Osteoblast (primary cell): ENCODE measurements around the gene CDK5RAP2. TPM values are rescaled to one million over a fixed set of nuclear protein-coding genes. Genes with fewer than 3 reads are reported as not detected.

Experiments used
- DNase-seq: peaks from one replicate; pipeline ENCODE4 v3.0.0; 2011; ENCODE audit warnings: low spot score, mixed read lengths; ENCODE audit not compliant: insufficient read length; ENCODE audit errors: missing footprints
- H2AFZ ChIP-seq: 2 replicates; pipeline ENCODE4 v1.6.0; 2011; ENCODE audit warnings: mild to moderate bottlenecking, low read length
- H3K27ac ChIP-seq: 2 replicates; pipeline ENCODE4 v1.5.1; 2011; ENCODE audit warnings: mild to moderate bottlenecking, low read depth, low read length, moderate library complexity
- H3K27me3 ChIP-seq: 2 replicates; pipeline ENCODE4 v1.6.0; 2012; ENCODE audit warnings: mild to moderate bottlenecking, control low read depth, inconsistent platforms, low read length, moderate library complexity; ENCODE audit not compliant: insufficient read depth
- H3K36me3 ChIP-seq: 2 replicates; pipeline ENCODE4 v1.5.1; 2011; ENCODE audit warnings: mild to moderate bottlenecking, low read length, control low read depth, moderate library complexity; ENCODE audit not compliant: insufficient read depth
- H3K4me1 ChIP-seq: 2 replicates; pipeline ENCODE4 v1.5.1; 2011; ENCODE audit warnings: mild to moderate bottlenecking, low read length, control low read depth, moderate library complexity; ENCODE audit not compliant: insufficient read depth
- H3K4me2 ChIP-seq: 2 replicates; pipeline ENCODE4 v1.6.0; 2011; ENCODE audit warnings: mild to moderate bottlenecking, low read length; ENCODE audit not compliant: insufficient read depth
- H3K4me3 ChIP-seq: fragments of 200-600 bp; sonication (generic); 3 replicates; pipeline ENCODE4 v1.5.1; 2012; ENCODE audit warnings: mild to moderate bottlenecking, low read length, inconsistent platforms; ENCODE audit not compliant: insufficient read depth
- H3K79me2 ChIP-seq: 2 replicates; pipeline ENCODE4 v1.6.0; 2012; ENCODE audit warnings: mild to moderate bottlenecking, low read length, control low read depth, inconsistent platforms; ENCODE audit not compliant: insufficient read depth
- H3K9me3 ChIP-seq: 2 replicates; pipeline ENCODE4 v1.5.1; 2011; ENCODE audit warnings: low read depth, low read length, control low read depth
- H4K20me1 ChIP-seq: 2 replicates; pipeline ENCODE4 v1.6.0; 2012; ENCODE audit warnings: mild to moderate bottlenecking, low read length, control low read depth; ENCODE audit not compliant: insufficient read depth
- total RNA-seq: library from RNA; depleted of rRNA; stranded (reverse); fragments of >200 nt; gene quantifications from 2 replicates; pipeline ENCODE4 v1.2.3, GENCODE V29; 2012
- TF ChIP-seq, protein P1 (sequence below): IDR thresholded peaks from 2 replicates; pipeline ENCODE4 v1.5.1; 2011; ENCODE audit warnings: mild to moderate bottlenecking, low read depth, low read length, moderate library complexity; ENCODE audit errors: extremely low read depth

The CDK5RAP2 gene
- total RNA-seq, 1 donor, result 59.7 TPM

DNA sequence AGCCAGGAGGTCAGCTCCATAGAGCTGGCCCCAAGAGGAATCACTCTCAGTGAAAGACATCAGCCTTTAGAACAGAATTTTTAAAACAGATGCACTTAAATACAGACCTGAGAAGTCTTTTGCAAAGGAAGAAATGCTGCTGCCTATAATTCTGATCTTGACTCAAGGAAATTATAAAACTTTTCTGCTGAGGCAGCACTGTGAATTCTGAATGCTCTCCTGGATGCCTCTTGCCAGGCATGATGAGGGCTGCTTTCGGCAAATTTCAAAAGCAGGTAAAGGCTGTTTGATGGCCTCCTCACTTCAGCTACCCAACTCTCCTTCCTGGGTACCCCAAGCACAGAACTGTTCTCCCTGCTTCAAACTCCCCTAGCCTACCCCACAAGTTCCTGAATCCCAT, 174.8 kb downstream of the CDK5RAP2 start:
- DNase-seq, result no peak
- TF ChIP-seq, protein P1, sequence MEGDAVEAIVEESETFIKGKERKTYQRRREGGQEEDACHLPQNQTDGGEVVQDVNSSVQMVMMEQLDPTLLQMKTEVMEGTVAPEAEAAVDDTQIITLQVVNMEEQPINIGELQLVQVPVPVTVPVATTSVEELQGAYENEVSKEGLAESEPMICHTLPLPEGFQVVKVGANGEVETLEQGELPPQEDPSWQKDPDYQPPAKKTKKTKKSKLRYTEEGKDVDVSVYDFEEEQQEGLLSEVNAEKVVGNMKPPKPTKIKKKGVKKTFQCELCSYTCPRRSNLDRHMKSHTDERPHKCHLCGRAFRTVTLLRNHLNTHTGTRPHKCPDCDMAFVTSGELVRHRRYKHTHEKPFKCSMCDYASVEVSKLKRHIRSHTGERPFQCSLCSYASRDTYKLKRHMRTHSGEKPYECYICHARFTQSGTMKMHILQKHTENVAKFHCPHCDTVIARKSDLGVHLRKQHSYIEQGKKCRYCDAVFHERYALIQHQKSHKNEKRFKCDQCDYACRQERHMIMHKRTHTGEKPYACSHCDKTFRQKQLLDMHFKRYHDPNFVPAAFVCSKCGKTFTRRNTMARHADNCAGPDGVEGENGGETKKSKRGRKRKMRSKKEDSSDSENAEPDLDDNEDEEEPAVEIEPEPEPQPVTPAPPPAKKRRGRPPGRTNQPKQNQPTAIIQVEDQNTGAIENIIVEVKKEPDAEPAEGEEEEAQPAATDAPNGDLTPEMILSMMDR, result no peak
- peaks cover 78% of the 10 kb centered on the region for H3K36me3 ChIP-seq
- no peaks in the 10 kb centered on the region for H3K9me3 ChIP-seq
- no peaks in the 10 kb centered on the region for H4K20me1 ChIP-seq
- H3K27ac ChIP-seq, result peak overlapping the region; percentile 22
- H3K4me2 ChIP-seq, result no peak overlapping the region
- H3K4me3 ChIP-seq, result no peak overlapping the region
- no peak overlapping the region for H2AFZ ChIP-seq
- H3K27me3 ChIP-seq, result no peaks in the 10 kb centered on the region
- H3K79me2 ChIP-seq, result peaks cover 12% of the 10 kb centered on the region
- peaks cover 35% of the 10 kb centered on the region for H3K4me1 ChIP-seq

DNA sequence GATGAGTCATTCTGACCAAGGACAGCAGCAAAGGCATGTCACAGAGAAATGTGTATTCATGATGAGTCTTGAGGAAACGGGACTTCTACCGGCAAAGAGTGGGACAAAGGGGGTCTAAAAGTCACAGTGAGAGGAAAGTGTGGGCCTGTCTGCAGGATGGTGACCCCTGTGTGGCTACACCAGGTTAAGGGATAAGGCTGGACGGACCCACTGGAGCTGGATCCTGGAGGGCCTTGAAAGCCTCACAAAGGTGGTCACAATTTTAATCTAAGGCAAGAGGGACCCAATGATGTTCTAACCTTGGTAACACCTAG, 176.5 kb downstream of the CDK5RAP2 start:
- Histone ChIP-seq H3K27me3 (no peaks in the 10 kb centered on the region), H3K79me2 (peaks cover 12% of the 10 kb centered on the region), H3K4me2 (peak overlapping the region; percentile 34), H3K36me3 (peaks cover 78% of the 10 kb centered on the region), H3K9me3 (no peaks in the 10 kb centered on the region), H2AFZ (no peak overlapping the region), H3K27ac (peak overlapping the region; percentile 75), H4K20me1 (no peaks in the 10 kb centered on the region), H3K4me1 (peaks cover 51% of the 10 kb centered on the region), H3K4me3 (no peak overlapping the region)
- TF ChIP-seq, protein P1, result no peak
- no peak for DNase-seq

DNA sequence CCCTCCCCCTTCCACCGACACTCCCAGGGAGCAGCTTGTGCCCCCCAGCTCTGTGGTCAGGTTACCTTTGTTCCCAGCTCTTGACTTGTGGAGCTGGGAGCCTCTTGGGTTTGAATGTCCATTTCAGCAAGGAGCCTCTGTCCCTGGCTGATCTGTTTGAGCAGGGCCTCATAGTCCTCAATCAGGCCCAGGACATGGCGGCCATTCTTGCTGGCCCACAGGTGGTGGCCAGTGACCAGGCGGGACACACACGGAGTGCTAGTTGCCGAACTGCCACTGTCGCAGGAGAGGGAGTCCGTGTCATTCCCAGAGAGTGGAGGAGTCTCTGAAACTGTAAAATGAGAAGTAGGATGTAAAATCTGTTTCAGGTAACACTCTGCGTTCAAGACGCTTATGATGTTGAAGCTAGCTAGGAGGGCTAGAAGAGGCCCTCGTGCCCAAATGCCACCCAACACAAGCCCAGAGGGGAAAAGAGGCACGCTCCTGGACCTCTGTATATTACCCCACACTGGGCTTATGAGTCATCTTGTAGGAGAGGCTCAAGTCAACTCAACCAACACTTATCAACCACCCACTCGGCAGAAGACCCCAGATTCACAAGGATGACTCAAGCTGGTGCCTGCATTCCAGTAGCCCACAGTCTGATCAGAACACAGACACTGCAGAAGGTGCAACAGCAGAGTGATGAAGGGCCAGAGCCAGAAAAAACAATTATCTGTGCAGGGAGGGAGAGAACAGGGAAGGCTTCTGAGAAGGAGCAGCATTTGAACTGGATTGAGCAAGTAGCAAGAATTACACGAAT, 177.0 kb downstream of the CDK5RAP2 start:
- DNase-seq, result peak; percentile 91
- Histone ChIP-seq H3K4me1 (peaks cover 56% of the 10 kb centered on the region), H3K36me3 (peaks cover 74% of the 10 kb centered on the region), H3K4me3 (no peak overlapping the region), H2AFZ (no peak overlapping the region), H3K4me2 (peak overlapping the region; percentile 41), H3K27ac (peak overlapping the region; percentile 75), H4K20me1 (no peaks in the 10 kb centered on the region), H3K9me3 (no peaks in the 10 kb centered on the region), H3K27me3 (no peaks in the 10 kb centered on the region), H3K79me2 (peaks cover 12% of the 10 kb centered on the region)
- TF ChIP-seq, protein P1, result no peak

DNA sequence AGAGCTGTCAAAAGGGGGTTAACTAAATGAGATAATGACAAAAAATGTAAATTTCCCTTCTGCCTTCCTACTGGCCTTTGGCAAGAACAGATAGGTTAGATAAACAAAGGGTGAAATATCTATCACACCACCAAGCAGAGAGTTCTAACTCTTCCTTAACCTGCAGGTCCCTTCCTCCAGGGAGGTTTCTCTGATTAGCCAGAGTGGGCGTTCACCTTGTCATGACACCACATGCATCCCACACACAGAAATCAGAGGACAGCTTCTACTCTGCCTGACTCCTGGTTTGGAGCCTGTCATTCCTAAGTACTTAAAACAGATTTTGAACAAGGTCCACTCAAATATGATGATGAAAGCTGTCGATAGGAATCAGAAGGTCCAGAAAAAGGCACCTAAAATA, 180.0 kb downstream of the CDK5RAP2 start:
- no peaks in the 10 kb centered on the region for H4K20me1 ChIP-seq
- H3K4me2 ChIP-seq, result no peak overlapping the region
- peaks cover 12% of the 10 kb centered on the region for H3K79me2 ChIP-seq
- H3K4me3 ChIP-seq, result no peak overlapping the region
- TF ChIP-seq, protein P1, result no peak
- no peaks in the 10 kb centered on the region for H3K9me3 ChIP-seq
- H3K36me3 ChIP-seq, result peaks cover 67% of the 10 kb centered on the region
- peak overlapping the region; percentile 86 for H3K27ac ChIP-seq
- H3K27me3 ChIP-seq, result no peaks in the 10 kb centered on the region
- DNase-seq, result no peak
- H3K4me1 ChIP-seq, result peaks cover 86% of the 10 kb centered on the region
- no peak overlapping the region for H2AFZ ChIP-seq
